Stimulated activated CD8-positive, alpha-beta memory T cell treated with anti-CD3 and anti-CD28 coated beads, Interleukin-7, amount 100 ng/mL, for 4 hours (primary cell): Measurements from ENCODE around the gene GABARAP.

Source experiments
- DNase-seq, 2 donors: peaks; one replicate each; pipeline ENCODE4 v3.0.0-alpha.2; 2020; ENCODE audit warnings: low read depth in 2 of 2

Gene GABARAP

DNA sequence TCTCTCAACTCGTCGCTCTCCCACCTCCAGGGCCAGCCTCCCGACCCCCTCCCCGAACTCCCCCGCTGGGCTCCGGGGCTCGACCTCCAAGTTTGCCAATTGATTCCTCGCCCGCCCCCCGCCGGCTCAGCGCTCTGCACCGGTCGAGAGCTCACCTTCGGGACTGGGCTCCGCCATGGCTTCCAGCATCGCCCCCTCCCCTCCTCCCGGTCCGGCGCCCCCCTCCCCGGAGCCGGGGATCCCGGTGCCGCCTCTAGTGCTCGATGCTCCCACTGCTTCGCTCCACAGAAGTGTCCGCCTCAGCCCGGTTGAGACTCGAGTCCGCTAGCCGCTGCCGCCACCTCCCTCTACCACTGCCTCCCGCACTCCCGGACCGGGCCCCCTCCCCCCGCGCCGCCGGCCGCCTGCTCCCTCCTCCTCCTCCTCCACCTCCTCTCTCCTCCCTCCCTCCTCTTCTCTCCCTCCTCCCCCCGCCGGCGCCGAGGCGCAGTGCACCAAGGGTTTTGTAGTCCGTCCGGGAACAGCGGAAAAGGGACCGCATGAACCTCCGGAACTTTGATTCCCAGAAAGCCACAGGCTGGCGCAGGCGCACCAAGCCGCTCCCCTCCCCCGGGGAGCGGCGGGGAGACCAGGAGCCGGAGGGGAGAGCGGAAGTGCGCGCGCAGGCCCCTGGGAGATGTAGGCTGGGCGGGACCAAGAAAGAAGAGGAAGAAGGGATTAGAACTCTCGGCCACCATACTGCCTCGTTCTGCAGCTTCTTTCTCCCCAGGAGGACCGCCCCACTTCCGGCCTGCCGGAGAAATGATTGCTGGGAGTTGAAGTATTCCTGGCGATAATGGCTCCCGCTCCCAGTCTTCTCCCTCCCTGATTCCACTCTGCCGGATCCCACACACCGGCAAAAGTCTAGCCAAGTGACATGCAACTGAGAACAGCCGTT is 2.9 kb downstream of the GABARAP start, which contains the start of gene PHF23:
Gene PHF23, minus strand, starts transcription at position 367 of the 937 bp plus-strand sequence. Its CDS starts 178 bp downstream, at position 189.
- DNase-seq = peak; percentile 97 to 98

DNA sequence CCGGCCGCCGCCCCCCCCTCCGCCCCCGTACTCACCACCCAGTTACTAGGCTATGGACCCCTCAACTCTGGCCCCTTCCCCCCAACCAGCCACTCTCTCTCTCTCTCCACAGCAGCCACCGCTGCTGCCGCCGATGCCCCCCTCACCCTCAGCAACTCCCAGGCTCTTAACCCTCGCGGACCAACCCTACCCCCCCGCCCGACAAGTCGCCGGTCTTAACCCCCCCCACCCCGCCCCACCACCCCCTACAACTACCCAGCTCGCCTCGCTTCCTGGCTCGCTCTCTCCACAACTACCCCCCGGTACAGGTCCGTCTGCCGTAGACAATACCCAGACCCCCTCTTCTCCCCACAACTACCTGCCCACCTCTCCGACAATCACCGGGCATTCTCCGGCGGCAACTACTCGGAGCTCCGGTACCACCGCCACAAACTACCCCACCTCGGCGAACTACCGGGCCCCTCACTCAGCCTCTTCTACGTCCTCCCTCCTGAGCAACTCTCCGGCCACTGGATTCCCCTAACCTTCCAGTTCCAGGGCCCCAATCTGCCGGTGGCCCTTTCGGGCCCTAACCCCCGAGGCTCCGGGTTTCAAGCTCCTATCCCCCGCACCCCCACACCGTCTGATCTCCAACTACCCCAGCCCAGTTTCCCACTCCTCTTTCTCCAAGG is 3.7 kb downstream of the GABARAP start:
- no peak for DNase-seq

DNA sequence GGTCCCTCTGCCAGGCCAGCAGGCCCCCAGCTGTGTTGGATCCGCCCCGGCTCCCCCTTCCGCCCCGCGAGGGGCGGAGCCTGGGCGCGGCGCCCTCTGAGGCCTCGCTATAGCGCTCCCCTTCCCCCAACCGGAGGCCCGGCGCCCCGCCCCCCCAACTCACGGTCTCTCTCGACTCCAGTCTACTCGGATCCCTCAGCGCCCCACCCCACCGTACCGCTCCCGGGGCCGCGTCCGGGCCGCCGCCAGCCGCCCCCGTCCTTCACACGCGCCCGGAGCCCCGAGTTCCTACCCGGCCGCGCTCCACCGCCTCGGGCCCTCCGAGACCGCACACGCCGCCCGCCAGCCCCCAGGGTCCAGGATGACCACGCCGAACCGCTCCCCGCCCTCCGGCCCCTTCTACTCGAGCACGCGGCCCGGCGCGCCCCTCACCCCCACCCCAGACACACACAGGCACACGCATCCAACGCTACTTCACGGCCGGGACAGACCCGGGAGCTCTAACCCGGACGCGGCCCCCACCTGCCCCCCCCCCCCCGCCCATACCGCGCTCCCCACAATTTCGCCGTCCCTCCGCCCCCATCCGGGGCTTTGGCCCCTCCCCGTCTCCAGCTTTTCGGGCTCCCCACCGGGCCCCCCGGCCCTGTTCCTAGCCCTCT is 4.4 kb downstream of the GABARAP start:
- DNase-seq = peak; percentile 80 to 87

DNA sequence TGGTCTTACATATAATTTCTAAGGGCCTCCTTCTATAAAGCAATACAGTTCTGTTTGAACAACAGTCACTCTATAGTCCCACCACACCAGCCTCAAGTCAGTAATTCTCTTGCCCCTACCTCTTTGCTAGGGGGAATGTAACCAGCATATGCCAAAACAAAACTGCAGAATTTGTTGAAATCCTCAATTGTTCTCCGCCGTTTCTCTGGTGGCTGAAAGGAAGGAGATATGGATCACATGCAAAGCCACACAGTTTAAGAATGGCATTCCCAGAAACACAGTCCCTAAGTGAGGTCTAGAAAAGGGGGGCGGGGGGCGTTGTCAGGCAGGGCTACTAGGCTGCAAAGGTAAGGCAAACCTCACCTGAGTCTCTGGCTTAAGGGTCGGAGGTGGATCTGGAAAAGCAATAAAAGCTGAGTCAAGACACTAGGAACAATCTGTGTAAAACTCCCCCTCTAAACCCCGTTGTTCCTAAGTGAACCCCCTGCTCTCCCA is 4.9 kb downstream of the GABARAP start:
- no peak for DNase-seq

DNA sequence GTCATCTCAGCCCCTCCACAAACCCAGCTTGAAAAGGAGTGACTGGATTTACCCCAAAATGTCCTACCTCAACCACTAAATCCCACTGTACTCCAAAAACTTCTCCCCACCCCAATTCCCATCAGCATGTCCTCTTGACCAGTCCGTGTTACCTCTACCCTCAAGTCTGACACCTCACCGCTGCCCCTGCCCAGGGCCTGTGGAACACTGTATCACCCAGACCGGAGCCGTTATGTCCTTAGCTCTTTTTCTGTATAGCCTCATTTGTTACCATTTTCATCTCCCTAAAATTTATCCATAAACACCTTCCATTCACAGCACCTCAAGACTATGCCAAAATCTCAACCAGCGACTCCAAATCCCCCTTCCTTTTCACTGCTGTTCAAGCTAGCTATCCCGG is 5.4 kb downstream of the GABARAP start:
- no peak for DNase-seq

DNA sequence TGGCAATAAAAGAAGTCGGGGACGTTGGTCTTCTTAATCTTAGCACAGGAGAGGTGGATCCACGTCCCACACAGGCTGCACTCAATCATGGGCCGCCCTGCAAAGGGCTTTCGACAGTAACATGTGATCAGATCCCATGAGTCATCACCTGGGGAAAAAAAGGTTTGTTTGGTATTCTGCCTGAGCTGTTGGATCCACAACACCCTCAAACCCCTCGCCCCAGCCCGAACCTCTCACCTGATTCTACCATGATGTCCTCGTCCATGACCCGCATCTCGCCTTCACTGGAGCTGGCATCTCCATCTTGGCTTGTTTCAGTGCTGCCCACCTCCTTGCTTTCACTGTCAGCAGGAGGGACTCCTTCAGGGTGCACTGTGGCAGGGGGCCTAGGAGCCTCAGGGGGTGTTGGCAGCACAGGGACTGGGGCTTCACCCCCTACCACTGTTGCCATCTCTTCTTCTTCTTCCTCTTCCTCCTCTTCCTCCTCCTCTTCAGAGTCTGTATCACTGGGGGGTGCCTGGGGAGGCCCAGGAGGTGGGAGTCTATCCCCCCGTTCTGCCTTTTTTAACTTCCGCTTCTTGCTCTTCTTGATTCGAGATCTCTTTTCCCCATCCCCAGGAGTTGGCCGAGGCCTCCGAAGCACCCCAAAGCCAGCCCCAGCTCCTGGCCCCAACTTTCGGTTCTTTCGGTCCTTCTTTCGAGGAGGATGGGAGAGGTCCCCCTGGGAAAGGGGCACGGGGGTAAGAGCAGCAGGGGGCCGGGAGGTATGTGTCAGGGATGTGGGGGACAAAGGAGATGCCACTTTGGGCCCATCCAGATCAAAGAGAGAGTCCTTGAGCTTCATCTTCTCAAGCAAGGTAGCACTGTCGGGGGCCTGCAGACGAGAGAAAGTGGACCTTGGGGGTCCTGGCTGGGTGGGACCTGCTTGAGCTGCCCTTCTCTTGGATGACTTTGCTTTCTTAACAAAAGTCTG is 6.3 kb downstream of the GABARAP start:
- DNase-seq = no peak

DNA sequence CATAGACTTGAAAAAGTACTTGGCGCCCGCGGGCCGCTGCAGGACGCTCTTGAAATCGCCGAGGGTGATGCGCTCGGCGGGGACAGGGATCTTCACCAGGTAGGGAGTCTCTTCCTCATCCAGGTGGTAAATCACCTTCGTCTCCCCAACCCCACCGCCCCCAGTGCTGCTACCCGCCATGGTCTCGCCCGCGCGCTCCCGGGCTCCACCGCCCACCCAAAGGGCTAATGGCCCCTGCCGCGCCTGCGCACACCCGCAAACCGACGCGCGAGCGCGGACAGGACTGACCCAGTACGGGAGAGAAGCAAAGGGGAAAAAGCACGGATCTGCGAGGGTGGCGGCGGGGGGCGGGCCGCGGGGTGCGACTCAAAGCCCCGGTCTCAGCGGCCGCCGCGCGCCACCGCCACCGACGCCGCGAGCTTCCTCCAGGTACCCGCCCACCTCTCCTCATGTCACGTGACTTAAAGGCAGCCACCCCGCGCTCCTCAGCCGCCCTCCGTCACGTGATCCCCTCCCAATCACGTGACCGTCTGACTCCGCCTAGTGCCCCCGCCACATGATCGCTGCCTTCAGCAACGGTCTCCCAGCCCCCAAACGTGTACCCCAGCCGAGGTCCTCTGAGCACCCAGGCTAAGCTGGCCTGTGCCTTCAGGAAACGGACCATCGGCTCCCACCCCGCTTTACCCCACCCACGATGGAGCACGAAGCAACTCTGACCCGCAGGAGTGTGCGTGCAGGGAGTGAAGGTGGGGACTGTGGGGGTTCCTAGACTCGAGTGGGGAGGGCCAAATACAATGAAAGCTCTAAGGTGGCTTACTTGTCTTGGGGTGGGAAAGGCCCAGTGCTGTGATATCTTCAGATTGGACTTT is 7.9 kb downstream of the GABARAP start, which contains the start of gene DVL2:
Gene DVL2, minus strand, starts transcription at position 435 of the 869 bp plus-strand sequence. Its CDS starts 255 bp downstream, at position 180.
- peak; percentile 93 to 94 for DNase-seq

DNA sequence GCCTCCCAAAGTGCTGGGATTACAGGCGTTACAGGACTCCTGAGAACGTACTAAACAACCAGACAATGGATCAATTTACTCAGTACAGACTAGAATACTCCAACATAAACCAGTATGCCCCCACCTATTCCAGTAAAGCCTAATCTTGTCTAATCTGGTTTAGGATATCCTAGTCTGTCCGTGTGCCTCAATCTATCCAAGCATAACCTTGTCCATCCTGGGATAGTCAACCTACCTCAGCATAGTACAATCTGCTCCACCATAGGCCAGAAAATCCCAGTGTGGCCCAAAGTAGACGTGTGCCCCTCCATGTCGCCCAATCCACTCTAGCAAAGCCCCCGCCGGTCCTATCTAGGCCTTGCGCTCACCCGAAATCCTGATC is 8.6 kb downstream of the GABARAP start:
- DNase-seq = no peak

DNA sequence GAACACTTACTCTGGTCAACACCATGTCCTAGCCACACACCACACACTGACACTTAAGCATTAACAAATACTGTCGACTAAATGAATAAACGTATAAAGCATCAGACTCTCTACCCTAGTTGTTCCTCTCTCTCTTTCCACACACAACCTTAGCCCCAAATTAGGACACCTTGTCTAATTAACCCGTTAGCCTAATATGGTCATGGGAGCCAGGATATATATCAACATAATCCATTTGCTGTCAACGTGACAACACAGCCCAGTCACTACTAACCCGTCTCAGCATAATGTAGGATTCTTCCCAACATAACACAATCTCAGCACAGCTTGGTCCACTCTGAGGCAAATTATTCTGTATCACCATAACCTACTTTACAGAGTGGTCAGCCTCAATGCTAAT is 10.1 kb downstream of the GABARAP start:
- DNase-seq = no peak

DNA sequence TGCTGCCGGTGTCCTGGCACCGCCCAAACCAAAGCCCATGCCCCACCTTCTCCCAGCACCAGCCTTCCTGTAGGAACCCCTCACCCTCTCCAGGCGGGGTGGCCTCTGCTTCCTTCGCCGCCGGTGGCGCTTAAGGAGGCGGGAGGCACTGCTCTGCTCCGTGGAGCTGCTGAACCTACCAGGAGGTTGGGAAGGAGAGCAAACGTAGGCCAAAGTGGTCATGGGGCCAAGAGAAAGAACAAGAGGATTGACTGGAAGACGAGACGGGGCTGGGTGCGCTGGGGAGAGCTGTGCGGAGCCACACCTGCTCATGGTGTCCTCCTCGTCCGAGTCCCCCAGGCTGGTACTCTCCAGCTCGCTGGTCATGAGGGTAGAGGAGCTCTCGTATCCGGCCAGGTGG is 12.7 kb downstream of the GABARAP start:
- no peak for DNase-seq

DNA sequence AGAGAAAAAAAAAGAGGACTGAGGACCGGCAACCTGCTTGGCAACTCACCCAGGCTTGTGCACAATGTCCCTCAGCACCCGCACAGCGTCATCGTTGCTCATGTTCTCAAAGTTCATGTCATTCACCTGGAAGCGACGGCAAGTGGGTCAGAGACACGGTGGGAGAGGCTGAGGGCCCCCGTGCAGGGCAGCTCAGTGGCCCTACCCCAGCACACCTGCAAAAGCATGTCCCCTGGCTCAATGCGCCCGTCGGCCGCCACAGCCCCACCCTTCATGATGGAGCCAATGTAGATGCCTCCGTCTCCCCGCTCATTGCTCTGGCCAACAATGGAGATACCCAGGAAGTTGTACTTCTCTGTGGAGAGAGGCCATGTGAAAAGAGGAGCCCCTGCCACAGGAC is 13.3 kb downstream of the GABARAP start:
- no peak for DNase-seq

DNA sequence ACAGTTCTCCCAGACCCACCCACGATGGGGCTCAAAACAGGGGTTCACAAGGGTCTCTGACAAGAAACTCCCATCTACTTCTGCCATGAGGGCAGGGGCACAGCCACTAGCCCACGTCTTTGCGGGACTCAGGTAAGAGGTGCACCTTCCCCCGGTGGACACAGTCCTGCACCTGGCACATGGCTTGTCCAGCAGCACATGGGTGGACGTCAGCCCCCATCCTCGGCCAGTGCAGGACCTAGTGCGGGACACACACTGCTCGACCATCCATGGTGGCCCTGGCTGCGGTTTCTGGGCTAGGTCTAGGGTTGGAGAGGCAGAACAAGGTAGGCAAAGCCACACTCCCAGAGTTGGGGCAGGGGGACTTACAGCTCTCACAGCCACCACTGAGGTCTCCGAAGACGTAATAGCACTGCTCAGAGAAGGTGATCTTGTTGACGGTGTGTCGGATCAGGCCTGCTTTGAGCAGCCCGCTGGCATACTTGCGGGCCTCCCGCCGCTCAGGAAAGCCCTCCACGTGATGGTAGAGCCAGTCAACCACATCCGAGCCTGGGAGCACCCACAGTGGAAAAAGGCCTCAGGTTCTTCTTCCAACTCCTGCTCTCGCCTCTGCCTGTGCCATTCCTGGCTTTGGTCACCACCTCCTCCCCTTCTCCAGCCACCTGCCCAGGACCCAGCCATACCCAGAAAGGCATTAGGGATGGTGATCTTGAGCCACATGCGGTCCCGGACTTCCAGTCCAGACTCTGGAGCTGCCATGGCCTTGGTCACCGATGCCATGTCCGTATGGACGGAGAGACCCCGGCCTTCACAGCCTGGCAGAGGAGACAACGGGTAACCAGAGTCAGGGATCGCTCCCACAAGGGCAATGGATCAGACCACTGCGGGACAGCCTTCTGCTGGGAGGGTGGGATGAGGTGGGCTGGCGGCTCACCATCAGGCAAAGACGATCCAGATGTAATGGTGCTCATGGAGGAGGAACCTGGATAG is 15.2 kb downstream of the GABARAP start:
- no peak for DNase-seq

DNA sequence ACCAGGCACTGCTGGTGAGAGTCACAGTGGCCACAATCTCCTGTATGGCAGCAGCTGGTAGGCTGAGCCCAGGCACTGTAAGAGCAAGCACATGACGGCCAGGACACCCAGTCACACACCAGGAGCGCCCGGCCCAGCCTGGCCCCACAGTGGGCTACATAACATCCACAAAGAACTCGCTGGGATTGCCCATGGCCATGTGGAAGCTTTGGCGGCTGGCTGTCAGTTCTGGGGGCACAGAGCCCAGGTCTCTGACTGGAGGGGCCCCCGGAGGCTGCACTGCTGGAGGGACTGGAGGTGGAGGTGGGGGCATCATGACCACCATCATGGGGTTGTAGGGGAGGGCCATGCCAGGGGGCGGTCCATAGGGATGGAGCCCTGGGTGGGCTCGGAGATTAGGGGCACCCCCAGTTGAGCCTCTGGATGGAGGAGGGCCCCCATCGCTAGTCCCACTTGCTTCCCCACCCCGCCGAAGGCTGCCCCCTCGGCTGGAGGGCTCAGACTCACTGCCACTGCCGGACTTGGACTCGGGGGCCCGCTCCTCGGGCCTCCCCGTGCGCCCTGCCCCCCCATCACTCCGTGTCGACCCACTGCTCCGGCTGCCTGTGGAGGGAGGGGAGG is 16.4 kb downstream of the GABARAP start:
- DNase-seq = no peak

DNA sequence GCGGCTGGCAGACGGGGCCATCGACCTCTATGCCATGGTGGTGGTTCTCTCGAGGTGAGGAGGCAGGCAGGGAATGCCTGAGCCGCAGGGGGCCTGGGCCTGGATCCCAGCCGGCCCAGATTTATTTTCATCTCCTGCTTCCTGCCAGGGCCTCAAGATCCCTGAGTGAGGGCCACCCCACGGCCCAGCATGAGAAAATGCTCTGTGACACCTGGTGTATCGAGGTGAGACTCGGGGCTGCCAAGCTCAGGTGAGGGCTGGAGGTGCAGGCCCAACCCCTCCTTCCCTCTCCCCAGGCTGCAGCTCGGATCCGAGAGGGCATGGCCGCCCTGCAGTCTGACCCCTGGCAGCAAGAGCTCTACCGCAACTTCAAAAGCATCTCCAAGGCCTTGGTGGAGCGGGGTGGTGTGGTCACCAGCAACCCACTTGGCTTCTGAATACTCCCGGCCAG is 17.6 kb downstream of the GABARAP start:
- no peak for DNase-seq

DNA sequence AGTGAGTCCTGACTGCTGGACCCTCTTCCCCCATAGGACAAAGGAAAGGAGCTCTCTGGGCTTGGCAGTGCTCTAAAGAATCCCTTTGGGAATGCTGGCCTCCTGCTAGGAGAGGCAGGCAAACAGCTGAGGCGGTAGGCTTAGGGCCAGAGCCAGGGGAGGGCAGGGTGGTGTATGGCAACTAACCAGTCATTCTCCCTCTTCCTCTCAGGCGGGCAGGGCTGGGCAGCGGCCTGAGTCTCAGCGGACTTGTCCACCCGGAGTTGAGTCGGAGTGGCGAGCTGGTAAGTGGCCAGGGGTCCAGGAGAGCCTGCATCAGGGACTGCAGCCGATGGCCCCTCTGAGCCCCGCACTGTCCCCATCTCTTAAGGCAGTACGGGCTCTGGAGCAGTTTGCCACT is 18.1 kb downstream of the GABARAP start:
- no peak for DNase-seq

DNA sequence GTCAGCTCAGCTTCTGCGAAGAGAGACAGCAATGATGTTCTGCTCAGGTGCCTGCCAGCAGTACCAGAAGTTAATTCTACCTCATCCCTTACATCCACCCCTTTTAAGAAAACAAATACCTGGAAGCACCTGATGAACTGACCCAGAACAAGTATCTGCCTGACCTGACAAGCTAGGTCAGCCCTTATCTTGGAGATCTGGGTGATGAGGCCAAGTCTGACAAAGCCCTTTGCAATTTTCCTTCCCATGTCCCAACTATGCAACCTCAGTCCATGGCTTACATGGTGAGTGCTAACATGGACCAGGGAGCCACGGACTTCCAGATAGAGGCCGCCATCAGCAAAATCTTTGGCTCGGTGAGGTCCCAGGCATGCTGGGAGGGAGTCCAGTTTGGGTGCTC is 18.9 kb downstream of the GABARAP start:
- DNase-seq = no peak

DNA sequence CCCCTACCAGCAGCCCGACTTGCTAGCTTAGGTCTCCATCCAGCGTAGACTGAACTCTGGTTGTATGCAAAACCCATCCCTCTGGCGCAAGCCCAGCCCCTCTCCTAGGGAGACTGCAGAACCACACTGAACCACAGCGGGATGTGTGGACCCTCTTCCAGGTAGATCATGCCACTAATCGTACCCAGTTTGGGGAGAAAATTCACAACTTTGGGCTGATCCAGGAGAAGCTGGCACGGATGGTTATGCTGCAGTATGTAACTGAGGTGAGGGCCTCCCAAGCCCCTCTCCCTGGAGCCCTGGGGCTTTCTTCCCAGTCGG is 19.3 kb downstream of the GABARAP start:
- DNase-seq = no peak
